Neural cell (in vitro differentiated cells): ENCODE data around the gene IFIT1B. TPM values are rescaled to one million over a fixed set of nuclear protein-coding genes. Genes with fewer than 3 reads are reported as not detected.

Source experiments
- H2AFZ ChIP-seq: fragments of 200-600, 300-800 bp; sonication (generic), shearing (Covaris generic); 2 replicates; pipeline ENCODE4 v1.6.0; 2014; ENCODE audit warnings: low read depth, mild to moderate bottlenecking, antibody characterized with exemption, low read length, moderate library complexity
- H3F3A ChIP-seq: fragments of 200-600 bp; shearing (Covaris generic); 2 replicates; pipeline ENCODE4 v1.6.1; 2016; ENCODE audit warnings: mild to moderate bottlenecking, moderate library complexity, mixed read lengths, antibody characterized with exemption, low read length; ENCODE audit not compliant: insufficient read depth, poor library complexity, severe bottlenecking
- H3K27ac ChIP-seq: fragments of 200-600, 300-800 bp; sonication (generic), shearing (Covaris generic); 2 replicates; pipeline ENCODE4 v1.5.1; 2014; ENCODE audit warnings: mild to moderate bottlenecking, low read length, moderate library complexity
- H3K27me3 ChIP-seq: fragments of 300-800, 200-600 bp; sonication (generic), shearing (Covaris generic); 2 replicates; pipeline ENCODE4 v1.6.0; 2014; ENCODE audit warnings: mild to moderate bottlenecking, low read depth, low read length, moderate library complexity; ENCODE audit not compliant: insufficient read depth
- H3K36me3 ChIP-seq: fragments of 300-800, 200-600 bp; sonication (generic), shearing (Covaris generic); 2 replicates; pipeline ENCODE4 v1.5.1; 2014; ENCODE audit warnings: mild to moderate bottlenecking, antibody characterized with exemption, low read length, moderate library complexity; ENCODE audit not compliant: insufficient read depth
- H3K4me2 ChIP-seq: fragments of 300-800, 200-600 bp; sonication (generic), shearing (Covaris generic); 2 replicates; pipeline ENCODE4 v1.6.0; 2014; ENCODE audit warnings: mild to moderate bottlenecking, low read length
- H3K4me3 ChIP-seq: fragments of 300-800, 200-600 bp; sonication (generic), shearing (Covaris generic); 2 replicates; pipeline ENCODE4 v1.5.1; 2014; ENCODE audit warnings: mild to moderate bottlenecking, low read length, moderate library complexity
- H3K79me2 ChIP-seq: fragments of 200-600 bp; shearing (Covaris generic); replicated peaks from 2 replicates; pipeline ENCODE4 v1.6.0; 2014; ENCODE audit warnings: mild to moderate bottlenecking, low read length, moderate library complexity; ENCODE audit not compliant: insufficient read depth
- H3K9ac ChIP-seq: fragments of 300-800, 200-600 bp; sonication (generic), shearing (Covaris generic); 2 replicates; pipeline ENCODE4 v1.6.1; 2016; ENCODE audit warnings: mild to moderate bottlenecking, low read length, mixed read lengths
- H3K9me2 ChIP-seq: fragments of 200-600 bp; shearing (Covaris generic); 2 replicates; pipeline ENCODE4 v1.6.1; 2016; ENCODE audit warnings: mild to moderate bottlenecking, low read length, mixed read lengths; ENCODE audit not compliant: insufficient read depth
- H3K9me3 ChIP-seq: fragments of 200-600, 300-800 bp; sonication (generic), shearing (Covaris generic); 2 replicates; pipeline ENCODE4 v1.6.1; 2016; ENCODE audit warnings: mild to moderate bottlenecking, mixed run types, low read length, moderate library complexity, mixed read lengths
- H4K20me1 ChIP-seq: fragments of 200-600 bp; shearing (Covaris generic); 2 replicates; pipeline ENCODE4 v1.6.1; 2016; ENCODE audit warnings: mild to moderate bottlenecking, mixed run types; ENCODE audit not compliant: insufficient read depth
- CTCF ChIP-seq: fragments of 450-650 bp; IDR thresholded peaks from 2 replicates; pipeline ENCODE4 v1.5.1; 2014; ENCODE audit warnings: antibody characterized with exemption, mild to moderate bottlenecking, moderate library complexity; ENCODE audit not compliant: poor library complexity, severe bottlenecking
- EP300 ChIP-seq: fragments of 450-650 bp; conservative IDR thresholded peaks from 2 replicates; pipeline ENCODE4 v1.6.1; 2014; ENCODE audit warnings: antibody characterized with exemption, mild to moderate bottlenecking, moderate library complexity; ENCODE audit not compliant: poor library complexity, severe bottlenecking
- EZH2 ChIP-seq: fragments of 200-600, 300-800 bp; shearing (Covaris generic), sonication (generic); IDR thresholded peaks from 2 replicates; pipeline ENCODE4 v1.6.1; 2014; ENCODE audit warnings: antibody characterized with exemption, low read length, borderline replicate concordance, mild to moderate bottlenecking; ENCODE audit not compliant: insufficient read depth, poor library complexity, severe bottlenecking
- MXI1 ChIP-seq: fragments of 450-650 bp; conservative IDR thresholded peaks from 2 replicates; pipeline ENCODE4 v1.6.1; 2014; ENCODE audit warnings: antibody characterized with exemption, mild to moderate bottlenecking; ENCODE audit not compliant: poor library complexity, severe bottlenecking
- POLR2AphosphoS5 ChIP-seq: IDR thresholded peaks from 2 replicates; pipeline ENCODE4 v1.6.1; 2012
- RAD21 ChIP-seq: fragments of 450-650 bp; conservative IDR thresholded peaks from 2 replicates; pipeline ENCODE4 v1.6.1; 2014; ENCODE audit warnings: antibody characterized with exemption, mild to moderate bottlenecking, moderate library complexity
- REST ChIP-seq: IDR thresholded peaks from 2 replicates; pipeline ENCODE4 v1.6.1; 2012; ENCODE audit warnings: borderline replicate concordance
- SMC3 ChIP-seq: fragments of 450-650 bp; conservative IDR thresholded peaks from 2 replicates; pipeline ENCODE4 v1.6.1; 2014; ENCODE audit warnings: antibody characterized with exemption, mild to moderate bottlenecking, moderate library complexity; ENCODE audit not compliant: poor library complexity
- TAF1 ChIP-seq: IDR thresholded peaks from 2 replicates; pipeline ENCODE4 v1.6.1; 2012; ENCODE audit warnings: low read depth
- polyA plus RNA-seq: library from polyadenylated mRNA; depleted of rRNA; stranded (reverse); fragments of >200 nt; gene quantifications from 2 replicates; pipeline ENCODE4 v1.2.3, GENCODE V29; 2014

The IFIT1B gene
- polyA plus RNA-seq, 1 donor from 2014 or later: not detected

GRCh38 chr10:89357975-89358374, 19.9 kb upstream of the IFIT1B start:
- Histone ChIP-seq H3K36me3 (no peaks in the 10 kb centered on the region), H3K27ac (no peak overlapping the region), H3K27me3 (no peaks in the 10 kb centered on the region), H4K20me1 (no peaks in the 10 kb centered on the region), H3K4me2 (no peak overlapping the region), H3K79me2 (no peaks in the 10 kb centered on the region), H3K9me3 (no peaks in the 10 kb centered on the region), H3K9me2 (no peaks in the 10 kb centered on the region), H3K4me3 (no peak overlapping the region), H3K9ac (no peak overlapping the region), H2AFZ (no peak overlapping the region), H3F3A (no peaks in the 10 kb centered on the region)
- no peak for TF ChIP-seq SMC3
- no peak for TF ChIP-seq POLR2AphosphoS5
- no peak for TF ChIP-seq EZH2
- TF ChIP-seq RAD21: no peak
- TF ChIP-seq CTCF: no peak
- no peak for TF ChIP-seq TAF1
- TF ChIP-seq REST: no peak
- TF ChIP-seq MXI1: no peak
- TF ChIP-seq EP300: no peak

- Histone ChIP-seq H3K4me2 (no peak overlapping the region), H3K9me3 (no peaks in the 10 kb centered on the region), H3K9me2 (no peaks in the 10 kb centered on the region), H3K9ac (no peak overlapping the region), H3F3A (no peaks in the 10 kb centered on the region), H3K36me3 (no peaks in the 10 kb centered on the region), H2AFZ (no peak overlapping the region), H3K27ac (no peak overlapping the region), H3K4me3 (no peak overlapping the region), H3K79me2 (no peaks in the 10 kb centered on the region), H4K20me1 (no peaks in the 10 kb centered on the region), H3K27me3 (no peaks in the 10 kb centered on the region)
- TF ChIP-seq RAD21 (no peak), TAF1 (no peak), EZH2 (no peak), CTCF (no peak), SMC3 (no peak)
Measured at GRCh38 chr10:89360157-89360556, 17.7 kb upstream of the IFIT1B start.
